GM06990 (cell line): ENCODE results near the gene WNT5A.

Source experiments
- DNase-seq: peaks from one replicate; pipeline ENCODE4 v3.0.0-alpha.2; 2011; ENCODE audit not compliant: insufficient read length; ENCODE audit errors: extremely low read depth
- H3K27me3 ChIP-seq: replicated peaks from 2 replicates; pipeline ENCODE4 v1.6.0; 2011; ENCODE audit warnings: low read length; ENCODE audit not compliant: control insufficient read depth, insufficient read depth
- H3K36me3 ChIP-seq: 2 replicates; pipeline ENCODE4 v1.5.1; 2011; ENCODE audit warnings: low read length; ENCODE audit not compliant: control insufficient read depth, insufficient read depth
- H3K4me3 ChIP-seq: replicated peaks from 2 replicates; pipeline ENCODE4 v1.5.1; 2011; ENCODE audit warnings: low read depth, mild to moderate bottlenecking, control low read depth, low read length
- TF ChIP-seq, protein P1 (sequence below): IDR thresholded peaks from 2 replicates; pipeline ENCODE4 v1.5.1; 2011; ENCODE audit warnings: low read length, control low read depth, mild to moderate bottlenecking, inconsistent platforms; ENCODE audit not compliant: insufficient read depth, poor library complexity, severe bottlenecking

The WNT5A gene

DNA sequence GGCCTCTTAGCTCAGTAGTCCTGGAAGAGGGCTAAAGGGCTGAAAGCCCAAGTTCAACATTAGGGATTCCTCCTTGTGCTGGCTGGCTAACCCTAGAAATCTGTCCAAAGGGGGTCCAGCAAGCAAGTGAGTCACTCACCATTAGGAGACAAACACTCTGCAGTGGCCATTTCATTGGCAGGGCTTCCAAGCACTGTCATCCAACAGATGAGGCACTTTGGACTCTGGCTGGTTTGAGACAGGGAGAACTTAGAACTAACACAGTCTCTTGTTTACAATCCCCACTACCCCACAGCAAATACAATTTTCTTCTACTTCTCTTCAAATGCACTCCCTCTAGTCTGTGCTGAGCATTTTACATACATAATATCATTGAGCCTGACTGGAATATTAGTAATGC lies 10.1 kb upstream of the WNT5A start:
- Histone ChIP-seq H3K4me3 (no peak overlapping the region), H3K36me3 (no peaks in the 10 kb centered on the region), H3K27me3 (no peaks in the 10 kb centered on the region; the same call in 1 of the 2 replicates)
- DNase-seq = no peak
- TF ChIP-seq, protein P1, sequence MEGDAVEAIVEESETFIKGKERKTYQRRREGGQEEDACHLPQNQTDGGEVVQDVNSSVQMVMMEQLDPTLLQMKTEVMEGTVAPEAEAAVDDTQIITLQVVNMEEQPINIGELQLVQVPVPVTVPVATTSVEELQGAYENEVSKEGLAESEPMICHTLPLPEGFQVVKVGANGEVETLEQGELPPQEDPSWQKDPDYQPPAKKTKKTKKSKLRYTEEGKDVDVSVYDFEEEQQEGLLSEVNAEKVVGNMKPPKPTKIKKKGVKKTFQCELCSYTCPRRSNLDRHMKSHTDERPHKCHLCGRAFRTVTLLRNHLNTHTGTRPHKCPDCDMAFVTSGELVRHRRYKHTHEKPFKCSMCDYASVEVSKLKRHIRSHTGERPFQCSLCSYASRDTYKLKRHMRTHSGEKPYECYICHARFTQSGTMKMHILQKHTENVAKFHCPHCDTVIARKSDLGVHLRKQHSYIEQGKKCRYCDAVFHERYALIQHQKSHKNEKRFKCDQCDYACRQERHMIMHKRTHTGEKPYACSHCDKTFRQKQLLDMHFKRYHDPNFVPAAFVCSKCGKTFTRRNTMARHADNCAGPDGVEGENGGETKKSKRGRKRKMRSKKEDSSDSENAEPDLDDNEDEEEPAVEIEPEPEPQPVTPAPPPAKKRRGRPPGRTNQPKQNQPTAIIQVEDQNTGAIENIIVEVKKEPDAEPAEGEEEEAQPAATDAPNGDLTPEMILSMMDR = no peak

DNA sequence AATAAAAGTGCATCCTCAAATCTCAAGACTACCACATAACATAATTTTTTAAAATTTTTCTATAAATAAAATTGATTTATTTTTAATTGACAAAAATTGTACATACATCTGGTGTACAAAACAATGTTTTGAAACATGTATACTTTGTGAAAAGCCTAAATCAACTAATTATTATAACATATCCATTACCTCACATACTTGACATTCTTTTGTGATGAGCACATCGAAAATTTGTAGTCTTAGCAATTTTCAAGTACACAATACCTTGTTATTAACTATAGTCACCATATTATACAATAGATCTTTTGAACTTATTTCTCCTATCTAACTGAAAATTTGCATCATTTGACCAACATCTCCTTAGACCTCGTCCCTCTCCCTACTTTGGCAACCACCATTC lies 7.9 kb upstream of the WNT5A start:
- TF ChIP-seq, protein P1 = no peak
- DNase-seq = no peak
- H3K4me3 ChIP-seq = no peak overlapping the region
- peaks cover 1% of the 10 kb centered on the region for H3K27me3 ChIP-seq
- H3K36me3 ChIP-seq = no peaks in the 10 kb centered on the region

DNA sequence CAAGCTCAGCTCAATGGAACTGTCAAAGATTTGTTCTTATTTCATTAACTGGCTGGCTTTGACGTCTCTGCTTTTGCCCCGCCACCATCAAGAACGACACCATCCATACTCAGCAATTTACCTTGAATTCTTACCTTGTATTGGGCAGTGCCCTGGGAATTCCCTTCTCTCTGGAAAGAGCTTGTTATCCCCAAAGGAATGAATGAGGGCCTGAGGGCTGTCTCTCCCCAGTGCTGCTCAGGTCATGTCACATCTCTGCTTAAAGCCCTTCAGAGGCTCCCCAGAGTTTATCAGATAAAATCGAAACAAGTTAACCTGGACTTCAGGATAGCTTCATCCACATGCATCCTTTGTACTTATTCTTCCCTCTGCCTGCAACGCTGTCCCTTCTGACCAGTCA lies 5.9 kb upstream of the WNT5A start:
- H3K27me3 ChIP-seq = peaks cover 1% of the 10 kb centered on the region
- TF ChIP-seq, protein P1 = no peak
- no peak for DNase-seq

DNA sequence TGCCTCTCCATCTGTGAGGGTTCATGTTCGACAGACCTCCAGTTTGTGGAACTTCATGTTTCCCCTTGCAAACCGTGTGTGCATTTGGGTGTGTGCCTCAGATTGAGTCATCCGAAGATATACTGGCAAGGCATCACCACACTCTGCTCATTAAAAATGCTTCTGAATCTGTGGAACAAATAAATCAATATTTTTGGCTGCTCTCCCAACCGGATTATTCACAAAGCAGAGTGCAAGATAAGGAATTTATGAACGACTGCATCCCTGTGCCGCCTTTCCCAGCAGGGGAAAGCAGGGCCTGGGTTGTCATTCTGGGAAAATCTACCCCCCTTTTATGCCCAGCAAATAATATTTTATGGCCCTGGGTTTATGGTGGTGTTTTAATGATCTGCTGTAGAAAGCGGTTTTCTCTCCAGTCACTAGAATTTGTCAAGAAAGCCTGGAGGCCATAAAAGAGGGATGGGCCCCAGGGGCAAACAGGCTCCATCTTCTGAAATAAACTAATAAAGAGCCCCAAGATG lies 4.2 kb upstream of the WNT5A start:
- Histone ChIP-seq H3K36me3 (no peaks in the 10 kb centered on the region), H3K4me3 (no peak overlapping the region), H3K27me3 (peaks cover 1% of the 10 kb centered on the region)
- TF ChIP-seq, protein P1 = no peak
- DNase-seq = no peak

More for the DNA sequence above, 5.9 kb upstream of the WNT5A start:
- no peaks in the 10 kb centered on the region for H3K36me3 ChIP-seq
- no peak overlapping the region for H3K4me3 ChIP-seq

DNA sequence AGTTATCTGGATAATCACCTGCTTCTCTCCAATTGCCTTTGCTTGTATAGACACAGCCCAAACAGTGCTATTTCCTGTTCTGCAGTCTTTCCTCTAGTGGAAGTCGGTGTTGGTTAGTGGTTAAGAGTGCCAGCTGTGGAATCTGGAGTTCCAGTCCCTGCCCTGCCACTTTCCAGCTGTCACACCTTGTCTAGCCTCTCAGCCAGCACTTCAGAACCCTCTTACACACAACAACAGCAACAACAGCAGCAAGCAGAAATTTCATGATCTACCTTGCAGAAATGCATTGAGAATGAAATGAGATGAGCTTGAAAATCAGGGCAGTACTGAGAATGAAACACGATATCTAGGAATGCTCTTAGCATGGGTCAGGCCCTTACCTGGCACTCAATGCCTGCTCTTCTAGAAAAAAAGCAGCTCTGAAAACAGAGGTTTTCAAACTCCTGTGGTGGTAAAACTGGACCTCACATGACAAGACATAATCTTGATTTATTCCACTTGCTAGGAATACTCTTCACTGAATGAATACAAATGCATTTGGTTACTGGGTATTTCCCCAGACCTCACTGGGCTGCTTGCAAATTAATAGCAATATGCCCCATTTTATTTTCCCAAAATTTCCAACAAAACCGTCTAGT lies 3.3 kb upstream of the WNT5A start:
- Histone ChIP-seq H3K36me3 (no peaks in the 10 kb centered on the region), H3K27me3 (peaks cover 1% of the 10 kb centered on the region), H3K4me3 (no peak overlapping the region)
- DNase-seq = no peak
- TF ChIP-seq, protein P1 = no peak

DNA sequence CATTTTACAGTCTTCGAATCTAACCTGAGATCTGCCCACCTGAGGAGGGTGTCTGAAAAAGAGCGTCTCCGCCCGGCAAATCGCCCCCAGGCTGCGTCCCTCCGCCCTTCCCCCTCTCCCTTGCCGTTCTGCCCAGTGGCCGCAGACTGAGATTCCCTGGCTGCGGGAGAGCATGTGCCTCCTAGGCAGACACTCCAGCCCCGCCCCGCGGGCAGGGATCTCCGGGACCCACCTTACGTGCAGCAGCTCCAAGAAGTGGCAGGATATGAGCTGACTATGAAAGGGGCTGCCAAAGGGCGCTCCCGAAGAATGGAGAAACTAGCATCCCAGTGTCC lies 2.7 kb upstream of the WNT5A start:
- Histone ChIP-seq H3K27me3 (peaks cover 1% of the 10 kb centered on the region), H3K36me3 (no peaks in the 10 kb centered on the region), H3K4me3 (no peak overlapping the region)
- TF ChIP-seq, protein P1 = no peak
- DNase-seq = no peak
